Measurements from ENCODE around the gene LPP.

Gene LPP

DNA sequence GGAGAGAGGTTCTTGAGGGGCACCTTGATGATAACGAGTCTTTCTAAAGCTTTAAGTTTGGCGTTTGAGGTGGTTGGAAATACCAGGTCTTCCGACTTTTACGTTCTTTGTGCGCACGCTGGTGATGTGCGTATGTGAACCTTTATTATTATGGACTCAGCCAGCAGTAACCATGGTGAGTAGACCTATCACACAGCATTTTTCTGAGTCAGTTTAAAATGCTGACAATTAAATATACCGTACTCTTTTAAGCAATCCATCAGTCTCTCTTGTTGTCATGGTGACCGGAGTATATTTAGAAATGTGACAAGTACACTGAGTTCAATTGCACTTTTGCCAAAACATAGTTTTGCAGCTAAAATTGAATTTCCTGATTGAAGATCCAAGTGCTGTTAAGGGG is 172.2 kb downstream of the LPP start:
- DNase-seq = peak in 1 of 51 donors; percentile 27

- no peak for DNase-seq
These were observed 173.0 kb downstream of the LPP start for GRCh38 chr3:188326968-188327367.

GRCh38 chr3:188327433-188327832 is 173.5 kb downstream of the LPP start:
- DNase-seq = no peak

- DNase-seq = no peak
These were observed 176.2 kb downstream of the LPP start for GRCh38 chr3:188330138-188330537.

GRCh38 chr3:188331166-188331565 is 177.2 kb downstream of the LPP start:
- DNase-seq = no peak

DNA sequence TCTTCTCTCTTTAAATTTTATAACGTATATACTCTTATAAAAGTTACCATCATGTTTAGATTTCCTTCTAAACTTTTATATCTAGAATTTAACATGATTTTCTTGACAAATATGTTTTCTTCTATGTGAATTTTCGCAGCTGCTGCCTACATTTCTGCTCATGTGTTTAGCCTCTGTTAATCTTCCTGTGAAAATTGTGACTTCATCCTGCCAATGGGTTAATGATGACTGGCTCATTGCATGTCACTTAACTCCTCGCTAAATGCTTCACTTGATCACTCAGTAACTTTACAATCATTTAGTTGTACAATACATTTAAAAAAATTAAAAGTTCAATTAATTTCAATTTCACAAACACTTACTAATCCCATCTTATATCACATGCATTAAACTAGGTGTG is 178.1 kb downstream of the LPP start:
- no peak for DNase-seq

- DNase-seq = no peak
These were observed 181.7 kb downstream of the LPP start for GRCh38 chr3:188335656-188336055.

GRCh38 chr3:188336178-188336577 is 182.2 kb downstream of the LPP start:
- no peak for DNase-seq

DNA sequence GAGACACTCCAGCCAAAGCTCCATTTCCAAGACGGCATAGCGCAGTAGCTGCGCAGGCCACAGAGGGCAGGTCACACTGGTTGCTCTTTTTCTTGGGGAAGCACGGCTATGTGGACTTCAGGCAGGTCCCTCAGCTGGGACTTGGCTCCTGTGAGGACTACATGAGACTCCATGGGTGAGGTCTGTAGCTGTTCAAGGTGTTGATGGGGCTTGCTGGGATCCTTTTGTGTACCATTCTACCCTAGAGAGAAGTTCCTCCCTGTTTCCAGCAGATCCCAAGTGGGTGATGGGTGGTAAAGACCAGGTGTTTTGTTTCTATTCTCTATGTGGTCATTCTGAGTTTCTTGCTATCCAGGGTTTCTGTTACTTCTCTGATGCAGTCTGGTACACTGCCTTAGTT is 183.3 kb downstream of the LPP start:
- no peak for DNase-seq

- no peak for DNase-seq
These were observed 184.1 kb downstream of the LPP start for GRCh38 chr3:188338086-188338485.

DNA sequence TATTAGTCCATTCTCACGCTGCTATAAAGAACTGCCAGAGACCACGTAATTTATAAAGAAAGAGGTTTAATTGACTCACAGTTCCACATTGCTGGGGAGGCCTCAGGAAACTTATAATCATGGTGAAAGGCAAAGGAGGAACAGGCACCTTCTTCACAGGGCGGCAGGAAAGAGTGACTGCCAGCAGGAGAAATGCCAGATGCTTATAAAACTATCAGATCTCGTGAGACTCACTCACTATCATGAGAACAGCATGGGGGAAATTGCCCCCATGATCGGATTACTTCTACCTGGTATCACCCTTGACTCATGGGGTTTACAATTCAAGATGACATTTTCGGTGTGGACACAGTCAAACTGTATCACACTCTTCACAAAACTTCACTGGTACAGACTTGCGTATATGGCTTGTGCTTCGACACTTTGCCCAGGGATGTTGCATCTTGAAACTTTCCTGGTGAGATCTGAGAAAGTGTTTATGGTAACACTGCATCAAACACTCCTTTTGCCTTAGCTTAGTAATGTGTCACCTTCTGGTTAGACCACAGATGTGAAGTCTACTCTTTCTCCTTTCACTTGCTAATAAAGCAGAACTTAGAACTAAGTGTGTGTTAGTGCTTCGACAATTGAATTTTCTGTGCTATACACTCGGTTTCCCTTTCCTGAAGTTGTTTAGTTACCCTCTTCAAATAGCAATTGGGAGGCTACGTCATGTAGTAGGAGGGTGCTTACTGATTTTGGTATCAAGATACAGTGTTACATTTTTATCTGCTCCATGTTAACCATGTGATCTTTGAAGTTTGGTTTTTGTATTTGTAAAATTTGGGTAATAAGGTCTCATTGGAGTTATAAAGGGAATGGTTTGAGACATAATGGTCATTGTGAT is 185.7 kb downstream of the LPP start:
- DNase-seq = no peak

- DNase-seq = no peak
These were observed 187.5 kb downstream of the LPP start for GRCh38 chr3:188341501-188341900.

- no peak for DNase-seq
These were observed 189.2 kb downstream of the LPP start for GRCh38 chr3:188342991-188343732.

- DNase-seq = no peak
These were observed 189.9 kb downstream of the LPP start for GRCh38 chr3:188343894-188344293.

GRCh38 chr3:188345223-188345622 is 191.3 kb downstream of the LPP start:
- DNase-seq = peak in 1 of 51 donors; percentile 20

- DNase-seq = peak in 1 of 51 donors; percentile 6
These were observed 194.7 kb downstream of the LPP start for GRCh38 chr3:188348435-188349244.

DNA sequence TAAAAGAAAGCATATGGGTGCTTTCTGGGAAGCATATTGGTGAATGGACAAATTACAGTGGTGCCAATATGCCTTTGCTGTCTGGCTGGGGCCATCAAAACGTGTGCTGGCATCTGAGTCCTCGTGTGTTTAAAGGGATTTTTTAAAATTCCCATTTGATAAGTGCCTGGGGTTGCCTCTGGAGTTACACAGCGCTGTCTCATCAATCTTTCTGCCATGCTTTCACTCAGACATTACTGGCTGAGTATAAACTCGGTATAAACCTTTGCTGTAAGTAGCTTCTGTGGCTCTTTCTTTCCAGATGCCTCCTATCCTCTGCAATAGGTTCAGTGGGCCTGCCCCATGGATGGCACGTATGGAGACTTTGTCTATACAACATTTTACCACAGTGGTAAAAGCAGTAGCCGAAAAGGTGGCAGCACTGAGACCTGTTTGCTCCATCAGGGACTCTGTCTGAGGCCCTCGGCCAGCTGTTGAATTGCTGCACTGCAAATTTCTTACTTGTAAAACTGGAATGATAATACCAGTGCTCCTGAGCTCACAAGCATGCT is 195.5 kb downstream of the LPP start:
- no peak for DNase-seq

- DNase-seq = no peak
These were observed 196.0 kb downstream of the LPP start for GRCh38 chr3:188349933-188350332.

DNA sequence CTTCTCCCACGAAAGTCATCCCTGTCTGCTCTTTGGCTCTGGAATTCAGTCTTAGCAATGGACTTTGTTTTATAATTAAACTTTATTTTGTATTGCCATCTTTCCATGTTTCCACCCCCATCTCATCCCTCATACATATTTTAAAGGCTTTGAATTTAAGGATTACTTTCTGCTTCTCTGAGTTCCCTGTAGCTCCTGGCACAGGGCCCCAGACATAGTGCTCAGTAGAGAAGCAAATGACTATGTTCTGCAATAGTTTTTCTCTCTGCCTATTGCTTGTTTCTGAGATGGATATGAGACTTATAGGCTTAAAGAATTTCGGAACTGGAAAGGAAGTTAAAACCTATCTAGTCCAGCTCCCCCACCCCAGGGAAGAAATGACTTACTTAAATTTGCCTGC is 197.0 kb downstream of the LPP start:
- DNase-seq = no peak

DNA sequence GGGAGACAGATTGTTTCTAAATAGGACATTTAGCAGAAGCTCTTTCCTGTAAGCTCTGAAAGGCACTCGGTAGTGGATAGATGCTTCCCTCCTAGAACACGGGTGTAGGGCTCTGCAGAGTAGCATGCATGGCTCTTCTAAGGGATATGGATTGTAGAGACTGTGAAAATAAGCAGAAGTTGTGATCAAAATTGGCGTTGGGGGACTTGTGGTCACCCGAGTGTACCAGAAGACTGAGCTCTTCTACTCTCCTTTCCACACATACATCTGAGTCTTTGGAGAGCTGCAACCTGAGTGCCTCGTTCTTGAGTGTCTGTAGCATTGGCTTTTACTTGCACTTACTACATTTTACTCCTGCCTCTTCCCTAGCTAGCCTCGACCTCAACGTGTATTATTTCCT is 197.7 kb downstream of the LPP start:
- DNase-seq = no peak

DNA sequence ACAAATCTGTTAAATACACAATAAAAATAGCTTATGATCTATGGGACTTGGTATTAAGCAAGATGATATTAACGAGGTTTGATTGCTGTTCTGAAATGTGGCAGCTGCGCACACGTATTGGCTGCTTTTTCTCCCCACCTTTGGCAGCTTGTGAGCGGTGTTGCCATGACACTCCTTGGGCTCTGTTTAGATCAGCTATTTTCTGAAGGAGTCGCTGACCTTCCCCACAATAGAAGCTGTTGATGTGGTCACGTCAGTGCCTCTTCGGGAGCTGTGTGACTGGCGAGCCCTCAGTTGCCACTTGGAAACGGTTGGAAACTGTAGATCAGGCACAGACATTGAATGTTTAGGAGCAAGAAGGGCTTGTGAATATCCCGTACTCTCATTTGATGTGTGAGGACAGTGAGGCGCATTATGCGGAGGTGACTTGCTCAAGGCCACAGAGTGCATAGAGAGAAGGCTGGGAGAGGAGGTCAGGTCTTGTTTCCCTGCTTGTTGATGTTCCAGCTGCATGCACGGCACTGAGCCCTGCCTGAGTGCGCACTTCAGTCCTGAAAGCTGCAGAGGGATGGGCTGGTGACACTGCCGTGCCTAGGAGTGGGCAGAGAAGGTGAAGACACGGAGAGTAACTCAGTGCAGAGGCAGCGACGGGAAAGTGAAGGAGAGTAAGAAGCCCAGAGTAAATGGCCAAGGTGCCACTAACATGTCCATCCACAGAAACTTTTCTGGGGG is 198.4 kb downstream of the LPP start:
- no peak for DNase-seq
